Bronchial epithelial cell (primary cell): ENCODE measurements around the gene TMC5. TPM values are rescaled to one million over a fixed set of nuclear protein-coding genes. Genes with fewer than 3 reads are reported as not detected.

Source experiments
- DNase-seq: peaks from one replicate; pipeline ENCODE4 v3.0.0-alpha.2; 2010; ENCODE audit warnings: low read depth
- FAIRE-seq: peaks from 2 replicates; lab custom pipeline; 2011; peaks lifted over from hg19 to GRCh38; lab: Jason Lieb, UNC
- H3K27me3 ChIP-seq: 2 replicates; pipeline ENCODE4 v1.5.1; 2011; ENCODE audit warnings: low read length; ENCODE audit not compliant: control insufficient read depth, insufficient read depth
- H3K36me3 ChIP-seq: 2 replicates; pipeline ENCODE4 v1.5.1; 2011; ENCODE audit warnings: low read length; ENCODE audit not compliant: control insufficient read depth, insufficient read depth
- H3K4me3 ChIP-seq: 2 replicates; pipeline ENCODE4 v1.5.1; 2011; ENCODE audit warnings: mild to moderate bottlenecking, low read depth, low read length, control low read depth
- total RNA-seq: library from RNA; depleted of rRNA; stranded (reverse); fragments of >200 nt; gene quantifications from 2 replicates; pipeline ENCODE4 v1.2.1, GENCODE V29; 2014
- TF ChIP-seq, protein P1 (sequence below): IDR thresholded peaks from 2 replicates; pipeline ENCODE4 v1.5.1; 2011; ENCODE audit warnings: mild to moderate bottlenecking, moderate library complexity, low read length, control low read depth, inconsistent platforms; ENCODE audit not compliant: insufficient read depth, severe bottlenecking

Gene TMC5
- total RNA-seq, 1 donor from 2014 or later = 0.26 TPM

- DNase-seq (no peak), FAIRE-seq (no peak)
- H3K4me3 ChIP-seq = no peak overlapping the region
- TF ChIP-seq, protein P1, sequence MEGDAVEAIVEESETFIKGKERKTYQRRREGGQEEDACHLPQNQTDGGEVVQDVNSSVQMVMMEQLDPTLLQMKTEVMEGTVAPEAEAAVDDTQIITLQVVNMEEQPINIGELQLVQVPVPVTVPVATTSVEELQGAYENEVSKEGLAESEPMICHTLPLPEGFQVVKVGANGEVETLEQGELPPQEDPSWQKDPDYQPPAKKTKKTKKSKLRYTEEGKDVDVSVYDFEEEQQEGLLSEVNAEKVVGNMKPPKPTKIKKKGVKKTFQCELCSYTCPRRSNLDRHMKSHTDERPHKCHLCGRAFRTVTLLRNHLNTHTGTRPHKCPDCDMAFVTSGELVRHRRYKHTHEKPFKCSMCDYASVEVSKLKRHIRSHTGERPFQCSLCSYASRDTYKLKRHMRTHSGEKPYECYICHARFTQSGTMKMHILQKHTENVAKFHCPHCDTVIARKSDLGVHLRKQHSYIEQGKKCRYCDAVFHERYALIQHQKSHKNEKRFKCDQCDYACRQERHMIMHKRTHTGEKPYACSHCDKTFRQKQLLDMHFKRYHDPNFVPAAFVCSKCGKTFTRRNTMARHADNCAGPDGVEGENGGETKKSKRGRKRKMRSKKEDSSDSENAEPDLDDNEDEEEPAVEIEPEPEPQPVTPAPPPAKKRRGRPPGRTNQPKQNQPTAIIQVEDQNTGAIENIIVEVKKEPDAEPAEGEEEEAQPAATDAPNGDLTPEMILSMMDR = no peak
- no peaks in the 10 kb centered on the region for H3K36me3 ChIP-seq
- H3K27me3 ChIP-seq = no peaks in the 10 kb centered on the region
Measured at GRCh38 chr16:19458722-19459379, 41.2 kb downstream of the TMC5 start.

GRCh38 chr16:19460397-19460796 lies 42.7 kb downstream of the TMC5 start:
- H3K36me3 ChIP-seq = no peaks in the 10 kb centered on the region
- no peak overlapping the region for H3K4me3 ChIP-seq
- H3K27me3 ChIP-seq = no peaks in the 10 kb centered on the region
- FAIRE-seq (no peak), DNase-seq (no peak)
- TF ChIP-seq, protein P1 = no peak

DNA sequence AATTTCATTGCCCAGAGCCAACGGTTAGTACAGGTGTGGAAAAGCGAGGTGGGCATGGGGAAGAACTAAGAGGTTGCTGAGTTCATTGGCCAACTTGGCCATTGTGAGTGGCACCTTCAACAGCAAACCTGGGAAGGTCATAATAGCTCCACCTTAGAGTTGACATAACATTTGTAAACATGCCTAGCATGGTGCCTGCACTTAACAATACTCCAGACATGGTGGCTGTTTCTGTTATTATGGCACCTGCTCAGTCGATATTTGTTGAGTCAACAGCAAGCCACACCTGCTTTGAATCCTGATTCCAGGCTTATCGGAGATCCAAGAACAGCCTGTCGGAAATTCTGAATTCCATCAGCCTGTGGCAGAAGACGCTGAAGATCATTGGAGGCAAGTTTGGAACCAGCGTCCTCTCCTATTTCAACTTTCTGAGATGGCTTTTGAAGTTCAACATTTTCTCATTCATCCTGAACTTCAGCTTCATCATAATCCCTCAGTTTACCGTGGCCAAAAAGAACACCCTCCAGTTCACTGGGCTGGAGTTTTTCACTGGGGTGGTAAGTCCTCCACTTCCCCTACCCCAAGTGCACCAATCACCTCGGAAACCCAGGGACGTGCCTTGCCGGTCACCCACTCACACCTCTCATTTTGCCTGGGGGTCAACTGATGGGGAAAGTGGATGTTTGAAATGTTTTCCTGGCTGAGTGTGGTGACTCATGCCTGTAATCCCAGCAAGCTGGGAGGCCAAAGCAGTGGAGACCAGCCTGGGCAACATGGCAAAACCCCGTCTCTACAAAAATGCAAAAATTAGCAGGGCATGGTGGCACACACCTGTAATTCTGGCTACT lies 46.0 kb downstream of the TMC5 start:
- DNase-seq = peak; percentile 32
- Histone ChIP-seq H3K4me3 (no peak overlapping the region), H3K36me3 (no peaks in the 10 kb centered on the region), H3K27me3 (no peaks in the 10 kb centered on the region)
- no peak for FAIRE-seq
- TF ChIP-seq, protein P1 = no peak

DNA sequence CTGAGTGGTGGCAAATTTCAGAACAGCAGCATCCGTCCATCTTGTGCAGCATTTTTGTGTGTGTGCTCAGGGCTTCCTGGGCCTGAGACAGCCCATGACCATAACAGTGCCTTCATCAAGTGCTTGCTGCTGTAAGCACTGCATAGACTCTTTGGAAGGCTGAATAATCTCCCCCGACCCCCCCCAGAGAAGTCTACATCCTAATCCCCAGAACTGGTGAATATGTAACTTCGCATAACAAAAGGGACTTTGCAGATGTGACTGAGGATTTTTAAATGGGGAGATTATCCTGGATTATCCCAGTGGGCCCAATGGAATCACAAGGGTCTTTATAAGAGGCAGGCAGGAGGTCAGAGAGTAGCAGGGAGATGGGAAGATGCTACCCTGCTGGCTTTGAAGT lies 50.6 kb downstream of the TMC5 start:
- FAIRE-seq (no peak), DNase-seq (no peak)
- Histone ChIP-seq H3K4me3 (no peak overlapping the region), H3K27me3 (no peaks in the 10 kb centered on the region), H3K36me3 (no peaks in the 10 kb centered on the region)
- TF ChIP-seq, protein P1 = no peak

- Histone ChIP-seq H3K27me3 (no peaks in the 10 kb centered on the region), H3K4me3 (no peak overlapping the region), H3K36me3 (no peaks in the 10 kb centered on the region)
- TF ChIP-seq, protein P1 = no peak
- no peak for FAIRE-seq
- DNase-seq = peak; percentile 12
Measured at GRCh38 chr16:19472482-19472881, 54.8 kb downstream of the TMC5 start.
